ENCODE results near the gene KCP.
A peak's percentile ranks its signal among the peaks of the same experiment; 100 is the strongest.

The KCP gene

DNA sequence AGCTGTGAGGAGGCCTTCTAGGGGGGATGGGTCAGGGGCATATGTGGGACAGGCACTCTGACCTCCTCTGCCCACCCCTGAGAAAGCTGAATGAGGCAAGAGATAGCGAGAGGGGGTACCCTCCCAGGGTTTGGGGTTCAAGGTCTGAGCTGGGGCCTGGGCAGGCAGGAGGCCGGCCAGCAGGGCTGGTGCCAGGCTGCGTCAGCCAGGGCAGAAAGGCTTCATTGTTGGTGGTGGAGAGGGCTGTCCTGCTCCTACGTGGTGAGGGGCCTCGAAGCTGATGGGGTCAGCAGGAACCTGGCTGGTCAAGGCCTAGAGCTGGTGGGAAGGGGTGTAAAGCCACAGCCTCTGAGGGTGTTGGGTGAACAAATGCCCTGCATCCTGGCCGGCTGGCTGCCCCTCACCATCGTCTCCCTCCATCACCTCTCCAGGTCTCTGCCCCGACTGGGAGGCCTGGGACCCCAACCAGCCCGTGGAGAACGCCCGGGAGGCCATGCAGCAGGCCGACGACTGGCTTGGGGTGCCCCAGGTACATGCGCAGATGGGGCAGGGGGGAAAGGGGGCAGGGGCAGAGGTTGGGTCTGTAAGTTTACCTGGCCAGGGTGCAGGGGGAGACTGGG is 73.7 kb downstream of the KCP start:
- DNase-seq, result no peak

DNA sequence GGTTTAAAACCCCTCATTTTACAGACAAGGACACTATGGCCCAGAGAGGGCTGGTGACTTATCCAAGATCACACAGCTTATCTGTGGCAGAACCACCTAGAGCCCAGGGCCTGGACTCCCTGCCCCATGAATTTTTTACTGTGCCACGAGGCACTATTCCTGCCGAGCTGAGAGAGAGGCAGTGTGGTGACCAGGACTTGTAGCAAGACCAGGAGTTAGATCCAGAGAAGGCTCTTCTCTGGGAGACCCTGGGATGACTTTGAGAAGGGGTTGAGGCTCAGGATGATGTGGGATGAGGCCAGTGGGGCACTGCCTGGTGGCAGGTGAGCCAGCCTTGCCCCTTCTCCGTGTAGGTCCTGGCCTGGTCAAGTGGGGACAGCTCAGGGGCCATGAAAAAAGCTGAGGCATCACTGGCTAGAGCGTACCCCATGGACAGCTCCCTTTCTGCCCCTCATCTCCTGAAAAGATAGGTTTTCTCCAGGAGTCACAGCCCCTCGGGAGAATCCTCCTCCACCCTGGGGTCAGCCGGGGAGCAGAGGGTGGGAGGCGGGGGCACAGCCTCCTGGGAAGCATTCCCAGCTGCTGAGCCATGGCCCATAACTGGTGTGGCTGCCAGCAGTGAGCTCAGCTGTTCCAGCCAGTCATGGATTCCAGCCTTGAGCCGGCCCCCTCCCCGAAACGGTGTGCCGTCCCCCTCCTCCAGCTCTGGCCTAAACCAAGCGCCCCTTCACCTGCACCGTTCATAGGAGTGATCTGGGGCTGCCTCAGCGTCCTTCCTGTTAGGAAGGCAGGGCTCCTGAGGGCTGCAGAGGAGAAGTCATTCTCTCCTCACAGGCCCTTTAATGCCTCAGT is 74.5 kb downstream of the KCP start:
- DNase-seq, result no peak

DNA sequence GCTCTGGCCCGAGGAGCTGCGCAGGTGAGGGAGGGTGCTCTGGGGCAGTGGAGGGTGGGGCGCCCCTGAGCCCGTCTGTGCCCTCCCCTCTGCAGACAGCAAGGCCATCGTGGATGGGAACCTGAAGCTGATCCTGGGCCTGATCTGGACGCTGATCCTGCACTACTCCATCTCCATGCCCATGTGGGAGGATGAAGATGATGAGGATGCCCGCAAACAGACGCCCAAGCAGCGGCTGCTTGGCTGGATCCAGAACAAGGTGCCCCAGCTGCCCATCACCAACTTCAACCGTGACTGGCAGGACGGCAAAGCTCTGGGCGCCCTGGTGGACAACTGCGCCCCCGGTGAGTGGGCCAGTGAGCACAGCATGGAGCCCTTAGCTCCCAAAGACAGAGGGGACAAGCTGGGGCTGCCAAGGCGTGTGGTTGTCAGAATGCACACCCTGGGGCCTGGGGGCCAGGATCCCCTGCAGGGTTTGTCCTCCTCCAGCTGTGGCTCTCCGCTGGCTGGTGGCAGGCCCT is 75.2 kb downstream of the KCP start:
- no peak for DNase-seq

DNA sequence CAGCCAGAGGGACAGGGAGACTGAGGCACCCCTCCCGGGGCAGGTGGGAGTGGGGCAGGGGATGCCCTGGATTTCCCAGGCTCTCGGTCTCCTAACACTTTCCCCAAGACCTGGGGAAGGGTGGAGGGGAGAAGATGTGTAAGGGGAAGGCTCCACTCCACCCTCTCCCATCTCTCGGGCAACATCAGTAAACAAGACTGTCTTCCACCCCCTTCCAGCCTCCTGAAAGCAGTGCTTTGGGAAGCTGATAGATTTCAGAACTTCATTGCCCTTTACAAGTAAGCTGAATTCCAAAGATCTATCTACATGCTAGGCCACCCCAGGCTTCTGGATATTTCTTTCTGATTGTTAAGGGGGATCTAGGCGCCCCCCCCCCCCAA is 76.6 kb downstream of the KCP start:
- DNase-seq, result no peak

DNA sequence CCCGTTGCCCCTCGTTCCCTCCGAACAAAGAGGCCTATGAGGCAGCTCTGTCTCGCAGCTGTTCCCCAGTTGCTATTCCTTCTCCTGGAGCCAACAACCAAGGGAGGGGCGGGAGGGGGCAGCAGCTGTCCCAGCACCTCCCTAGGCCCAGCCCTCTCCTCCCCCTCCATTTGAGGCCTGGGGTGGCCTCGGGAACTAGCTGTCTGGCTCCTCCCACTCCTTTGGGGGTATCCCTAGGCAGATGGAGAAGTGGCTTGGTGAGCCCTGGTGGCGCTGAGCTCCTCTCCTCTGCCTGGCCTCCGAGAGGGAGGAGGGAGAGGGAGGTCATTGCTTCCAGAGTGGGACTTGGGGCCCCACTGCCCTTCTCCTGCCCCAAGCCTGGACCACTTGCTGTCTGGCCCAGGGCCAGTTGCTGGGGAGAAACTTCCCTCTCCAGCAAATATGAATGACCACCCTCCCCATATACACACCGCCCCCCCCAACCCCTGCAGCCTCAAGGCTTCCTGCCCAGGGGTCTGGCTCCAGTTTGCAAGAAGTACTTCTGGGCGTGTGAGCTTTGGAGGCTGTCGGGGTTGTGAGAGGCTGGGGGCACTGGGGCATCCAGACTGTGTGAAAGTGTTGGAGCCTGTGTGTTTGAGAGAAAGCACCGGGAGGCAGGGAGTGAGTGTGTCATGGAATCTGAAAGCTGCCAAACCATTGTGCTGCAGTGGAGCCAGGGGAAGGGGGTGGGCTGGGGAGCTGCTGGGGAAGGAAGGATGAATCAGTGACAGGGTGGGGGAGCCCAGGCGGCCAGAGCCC is 77.2 kb downstream of the KCP start:
- DNase-seq, result no peak

DNA sequence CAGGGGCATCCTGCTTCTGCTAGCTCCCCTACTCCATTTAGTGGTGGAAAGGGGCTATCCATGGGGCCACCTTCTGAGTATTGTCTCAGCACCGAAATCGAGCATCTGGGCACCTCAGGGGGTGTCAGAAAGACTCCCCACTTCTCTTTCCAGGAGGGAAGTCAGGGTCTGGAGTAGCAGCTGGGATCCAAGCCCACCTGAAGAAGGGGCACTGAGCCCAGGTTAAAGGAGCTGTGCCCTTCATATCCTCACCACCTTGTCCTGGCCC is 77.7 kb downstream of the KCP start:
- no peak for DNase-seq

DNA sequence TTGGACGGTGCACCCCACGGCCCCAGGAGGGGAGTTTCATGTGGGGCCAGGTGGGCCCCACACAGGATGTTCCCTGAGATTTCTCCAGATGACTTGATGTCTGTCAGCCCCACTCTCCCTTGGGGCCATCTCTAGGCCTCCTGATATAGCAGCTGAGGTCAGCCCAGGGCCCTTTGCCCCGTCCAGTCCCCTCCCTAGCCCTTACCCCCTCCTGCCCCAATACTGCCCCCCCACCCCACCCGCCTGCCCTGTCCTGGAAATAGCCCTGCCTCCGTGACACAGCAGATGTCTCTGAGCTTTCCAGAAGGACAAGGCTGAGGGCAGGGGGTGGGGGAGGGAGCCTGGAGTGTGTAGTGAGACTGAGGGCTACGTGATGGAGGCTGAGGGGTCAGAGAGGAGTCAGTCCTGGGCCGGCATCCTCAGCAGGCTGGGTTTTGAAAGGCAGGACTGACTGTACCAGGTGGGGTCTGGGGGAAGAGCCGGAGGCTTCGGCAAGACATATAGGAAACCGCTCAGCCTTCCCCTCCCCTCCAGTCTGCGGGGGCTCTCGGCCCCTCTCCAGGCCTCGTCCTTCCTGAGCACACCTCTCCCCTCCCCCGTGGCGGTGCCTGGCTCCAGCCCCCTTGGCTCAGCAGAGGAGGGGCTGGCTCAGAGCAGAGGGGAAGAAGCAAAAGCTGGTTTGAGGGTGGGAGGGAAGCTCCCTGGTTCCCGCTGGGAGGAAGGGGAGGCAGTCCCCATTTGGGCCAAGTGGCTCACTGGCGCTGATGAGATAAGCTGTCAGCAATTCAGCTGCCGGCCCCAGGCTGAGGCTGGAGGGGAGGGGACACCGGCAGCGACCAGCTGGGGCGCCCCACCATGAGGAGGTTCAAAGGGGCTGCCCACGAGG is 78.3 kb downstream of the KCP start:
- no peak for DNase-seq

DNA sequence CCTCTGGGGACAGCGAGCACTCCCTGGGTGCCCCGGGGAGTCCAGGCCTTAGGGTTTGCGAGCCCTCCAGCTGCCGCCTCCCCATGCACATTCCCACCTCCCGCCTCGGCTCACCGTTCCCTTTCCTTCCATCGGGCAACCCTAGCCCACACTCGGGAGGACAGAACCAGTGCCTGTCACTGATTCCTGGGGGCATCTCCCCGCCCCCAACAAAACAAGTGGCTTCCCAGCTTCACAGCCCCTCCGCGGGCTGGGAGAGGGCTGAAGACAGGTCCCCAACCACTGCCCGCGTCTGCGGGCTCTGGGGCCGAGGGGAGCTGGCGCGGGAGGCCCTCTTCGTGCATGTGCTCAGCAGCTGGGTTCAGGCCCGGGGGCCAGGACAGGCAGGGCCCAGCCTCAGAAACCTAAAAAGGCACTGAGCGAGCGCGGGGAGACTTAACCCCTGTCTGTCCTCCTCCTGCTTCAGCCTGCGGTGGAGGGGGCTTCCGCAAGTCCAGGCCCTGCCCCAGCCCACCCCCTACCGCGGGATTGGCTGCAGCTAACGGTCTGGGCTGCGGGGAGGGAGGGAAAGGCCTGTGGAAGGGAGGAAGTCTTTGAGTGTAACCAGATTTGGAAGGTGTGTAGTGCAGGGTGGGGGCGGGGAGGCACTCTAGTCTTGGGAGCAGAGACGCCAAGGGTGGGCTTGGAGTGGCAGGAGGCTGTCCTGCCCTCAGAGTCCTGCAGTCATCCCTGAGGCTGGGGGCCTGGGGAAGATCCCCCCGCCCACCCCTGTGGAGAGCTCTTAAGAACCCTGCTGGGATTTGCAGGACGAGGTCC is 79.1 kb downstream of the KCP start:
- DNase-seq, result no peak

DNA sequence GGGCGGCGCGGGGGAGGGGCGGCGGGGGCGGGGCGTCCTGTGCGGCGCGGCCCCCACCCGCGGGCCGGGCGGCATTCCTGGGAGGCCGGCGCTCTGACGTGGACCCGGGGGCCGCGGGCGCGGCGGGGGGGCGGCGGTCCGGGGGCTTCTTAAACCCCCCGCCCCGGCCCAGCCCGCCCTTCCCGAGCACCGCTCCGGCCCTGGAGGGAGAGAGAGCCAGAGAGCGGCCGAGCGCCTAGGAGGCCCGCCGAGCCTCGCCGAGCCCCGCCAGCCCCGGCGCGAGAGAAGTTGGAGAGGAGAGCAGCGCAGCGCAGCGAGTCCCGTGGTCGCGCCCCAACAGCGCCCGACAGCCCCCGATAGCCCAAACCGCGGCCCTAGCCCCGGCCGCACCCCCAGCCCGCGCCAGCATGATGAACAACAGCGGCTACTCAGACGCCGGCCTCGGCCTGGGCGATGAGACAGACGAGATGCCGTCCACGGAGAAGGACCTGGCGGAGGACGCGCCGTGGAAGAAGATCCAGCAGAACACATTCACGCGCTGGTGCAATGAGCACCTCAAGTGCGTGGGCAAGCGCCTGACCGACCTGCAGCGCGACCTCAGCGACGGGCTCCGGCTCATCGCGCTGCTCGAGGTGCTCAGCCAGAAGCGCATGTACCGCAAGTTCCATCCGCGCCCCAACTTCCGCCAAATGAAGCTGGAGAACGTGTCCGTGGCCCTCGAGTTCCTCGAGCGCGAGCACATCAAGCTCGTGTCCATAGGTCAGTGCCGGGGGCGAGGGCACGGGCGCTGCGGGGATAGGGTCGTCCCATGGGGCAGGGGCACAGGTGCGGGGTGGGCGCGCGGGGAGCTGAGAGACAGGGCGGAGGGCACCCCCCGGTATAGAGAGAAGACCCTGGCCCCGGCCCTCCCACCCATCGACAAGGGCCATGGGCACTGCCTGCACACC is 80.0 kb downstream of the KCP start, which contains the start of gene FLNC:
Gene FLNC (plus strand): TSS at position 176 of the 947 bp plus-strand sequence. CDS start 232 bp downstream, at position 408.
- peak; percentile 5 for DNase-seq

DNA sequence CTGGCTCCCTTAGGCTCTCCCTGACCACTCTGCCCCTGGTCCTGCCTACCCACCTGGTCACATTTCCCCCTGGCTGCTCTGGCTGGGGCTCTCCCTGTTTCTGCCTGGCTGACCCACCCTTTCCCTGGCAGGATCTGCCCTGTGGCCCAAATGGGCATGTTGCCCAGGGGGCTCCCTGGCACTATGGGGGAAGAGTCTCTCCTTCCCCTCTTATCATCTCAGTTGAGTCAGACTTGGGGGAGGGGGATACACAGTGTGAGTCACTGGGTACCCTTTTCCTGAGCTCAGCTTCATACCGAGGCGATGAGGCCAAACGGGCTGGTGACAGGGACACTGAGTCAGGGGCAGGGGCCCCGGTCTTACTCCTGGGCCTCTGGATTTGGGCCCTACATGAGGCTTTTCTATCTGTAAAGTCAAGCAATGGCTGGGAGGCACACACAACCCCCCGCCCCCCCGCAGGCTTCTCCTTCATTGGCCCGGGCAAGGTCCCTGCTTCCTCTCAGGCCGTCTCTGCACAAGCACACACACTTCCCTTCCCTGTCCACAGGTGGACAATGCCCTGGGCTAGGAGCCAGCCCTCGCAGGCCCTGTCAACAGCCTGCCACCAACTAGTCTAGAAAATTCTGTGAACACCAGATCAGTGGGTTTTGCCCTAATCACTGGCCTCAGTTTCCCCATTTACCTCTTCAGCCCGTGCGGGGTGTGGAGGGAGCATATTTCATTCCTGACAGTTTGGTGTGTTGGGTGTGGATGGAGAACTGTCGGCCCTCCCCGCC is 80.9 kb downstream of the KCP start:
- no peak for DNase-seq

DNA sequence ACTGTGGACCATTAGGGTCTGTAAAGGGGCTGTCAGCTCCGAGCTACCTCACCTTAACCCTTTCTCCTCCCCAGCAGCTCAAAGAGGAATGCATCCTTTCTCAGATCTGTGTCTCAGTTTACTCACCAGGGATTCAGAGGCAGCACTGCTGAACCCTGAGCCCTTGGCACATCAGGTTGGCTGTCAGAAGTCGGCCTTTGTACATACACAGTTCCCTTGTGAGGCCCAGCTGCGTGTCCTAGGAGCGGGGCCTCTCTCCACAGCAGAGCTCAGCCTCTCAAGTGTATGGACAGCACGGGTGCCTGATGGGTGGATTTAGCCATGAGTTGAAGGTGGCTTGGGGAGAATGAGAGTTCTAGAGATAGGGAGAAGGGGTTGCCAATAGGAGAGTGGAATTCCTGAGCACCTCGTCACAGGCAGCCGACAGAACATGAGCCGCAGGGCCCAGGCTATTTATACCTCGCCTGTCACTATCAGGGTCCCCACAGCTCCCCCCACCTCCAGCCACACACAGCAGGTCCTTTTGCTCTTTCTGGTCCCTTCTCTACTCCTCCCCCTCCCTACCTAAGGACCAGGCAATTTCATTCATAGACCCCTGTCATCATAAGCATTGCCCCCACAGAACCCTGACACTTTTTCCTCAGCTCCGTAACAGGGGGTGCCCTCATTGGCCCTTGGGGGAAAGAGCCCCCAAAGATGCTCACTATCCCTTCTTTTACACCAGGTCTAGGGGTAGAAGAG is 82.4 kb downstream of the KCP start:
- no peak for DNase-seq

DNA sequence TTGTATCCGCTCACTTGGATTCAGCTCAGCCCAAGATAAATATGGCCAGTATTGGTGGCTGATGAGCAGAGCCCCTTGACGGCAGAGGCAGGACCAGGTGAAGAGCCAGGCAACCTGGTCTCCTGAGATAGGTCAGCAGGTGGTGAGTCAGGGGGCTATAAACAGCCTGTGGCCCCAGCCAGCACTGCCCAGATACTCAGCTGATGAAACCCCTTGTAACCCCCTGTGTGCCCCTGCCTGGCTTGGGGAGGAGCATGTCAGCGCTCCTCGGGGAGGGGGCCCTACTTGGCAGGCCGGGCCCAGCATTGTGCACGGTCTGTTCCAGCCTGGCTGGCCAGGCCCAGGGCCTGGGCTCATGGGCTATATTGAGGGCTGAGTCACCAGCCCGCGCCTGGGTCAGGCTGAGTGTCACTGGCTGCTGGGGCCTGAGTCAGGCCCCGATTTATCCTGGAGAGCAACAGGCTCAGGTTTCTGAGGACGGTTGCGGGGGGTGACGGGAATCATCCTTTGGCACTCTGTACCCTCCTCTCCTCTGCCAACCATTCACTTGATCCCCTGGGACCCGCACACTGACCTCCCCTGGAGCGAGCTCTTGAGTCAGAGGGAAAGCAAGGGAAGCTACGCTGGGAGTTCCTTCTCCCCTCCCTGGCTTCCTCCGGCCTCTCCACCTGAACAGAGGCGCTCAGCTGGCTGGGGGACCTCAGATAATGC is 83.1 kb downstream of the KCP start:
- no peak for DNase-seq

DNA sequence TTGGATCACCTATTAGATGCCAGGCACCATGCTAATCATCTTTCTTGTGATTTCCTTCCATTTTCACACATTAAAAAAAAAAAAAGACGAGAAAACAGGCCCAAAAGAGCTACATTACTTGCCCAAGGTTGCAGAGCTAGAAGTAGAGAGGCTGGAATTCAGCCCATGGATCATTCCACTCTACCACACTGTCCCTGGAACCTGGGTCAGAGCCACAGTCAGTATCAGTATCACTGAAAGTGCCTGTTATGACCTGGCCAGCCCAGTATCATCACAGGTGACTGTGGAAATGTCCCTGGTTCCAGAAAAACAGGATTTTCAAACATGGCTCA is 83.6 kb downstream of the KCP start:
- DNase-seq, result no peak
